Breast epithelium (tissue), 3 donors: Measurements from ENCODE around the gene DCST1.

Experiments
- CTCF ChIP-seq, 3 donors: fragments of 450-650 bp; IDR thresholded peaks; one replicate each; pipeline ENCODE4 v1.5.1; 2016 to 2017; ENCODE audit warnings: antibody characterized with exemption in 3 of 3, mild to moderate bottlenecking in 3 of 3, moderate library complexity in 3 of 3
- POLR2A ChIP-seq: fragments of 450-650 bp; IDR thresholded peaks from one replicate; pipeline ENCODE4 v1.6.1; 2016; ENCODE audit warnings: antibody characterized with exemption, mild to moderate bottlenecking, moderate library complexity

GRCh38 chr1:155060736-155061135 is 27.1 kb downstream of the DCST1 start:
- TF ChIP-seq CTCF (IDR thresholded peaks at IDR 0.05) (no peak), POLR2A (no peak)
